A673 (cell line): ENCODE data around the gene PIWIL4. TPM values are rescaled to one million over a fixed set of nuclear protein-coding genes. Genes with fewer than 3 reads are reported as not detected.

Experiments
- BruUV-seq: library from RNA; stranded (reverse); fragments of 400-500 nt; replicated peaks from 2 replicates; lab custom pipeline; 2021; lab: Mats Ljungman, UMichigan
- CTCF ChIA-PET: fragments of 300-600 bp; sonication (Branson Sonifier 250); formaldehyde crosslinking; loops from one replicate; lab custom pipeline; 2022; ENCODE audit warnings: antibody characterized with exemption; lab: Charles Lee
- POLR2A ChIA-PET: fragments of 300-600 bp; sonication (Branson Sonifier 250); formaldehyde crosslinking; loops from one replicate; lab custom pipeline; 2022; ENCODE audit warnings: antibody characterized with exemption; ENCODE audit not compliant: low non-redundant PET; lab: Charles Lee
- DNase-seq: peaks from one replicate; pipeline ENCODE4 v3.0.0-alpha.2; 2015; ENCODE audit warnings: low spot score
- H3K27ac ChIP-seq: fragments of 200-600 bp; sonication (generic); 2 replicates; pipeline ENCODE4 v1.5.1; 2016; ENCODE audit warnings: mixed run types, low read depth, mild to moderate bottlenecking, mixed read lengths, antibody characterized with exemption, low read length; ENCODE audit not compliant: poor library complexity, severe bottlenecking
- H3K27me3 ChIP-seq: fragments of 200-600 bp; sonication (generic); replicated peaks from 2 replicates; pipeline ENCODE4 v1.6.1; 2017; ENCODE audit warnings: mixed run types, low read depth, mild to moderate bottlenecking, mixed read lengths, antibody characterized with exemption, low read length; ENCODE audit not compliant: insufficient read depth, poor library complexity
- H3K36me3 ChIP-seq: fragments of 200-600 bp; sonication (generic); 2 replicates; pipeline ENCODE4 v1.6.1; 2016; ENCODE audit warnings: mixed run types, mild to moderate bottlenecking, mixed read lengths, antibody characterized with exemption, low read length; ENCODE audit not compliant: insufficient read depth, poor library complexity, severe bottlenecking
- H3K4me1 ChIP-seq: fragments of 200-600 bp; sonication (generic); 2 replicates; pipeline ENCODE4 v1.6.1; 2017; ENCODE audit warnings: mixed run types, mild to moderate bottlenecking, mixed read lengths, antibody characterized with exemption, low read length; ENCODE audit not compliant: insufficient read depth, poor library complexity, severe bottlenecking
- H3K4me3 ChIP-seq: fragments of 200-600 bp; sonication (generic); 2 replicates; pipeline ENCODE4 v1.5.1; 2016; ENCODE audit warnings: low read depth, mixed run types, mild to moderate bottlenecking, mixed read lengths, low read length; ENCODE audit not compliant: poor library complexity, severe bottlenecking
- H3K9me3 ChIP-seq: fragments of 200-600 bp; sonication (generic); 2 replicates; pipeline ENCODE4 v1.6.1; 2016; ENCODE audit warnings: mixed run types, low read depth, mild to moderate bottlenecking, mixed read lengths, antibody characterized with exemption, low read length; ENCODE audit not compliant: poor library complexity, severe bottlenecking
- CTCF ChIP-seq: fragments of 300-800, 200-600 bp; sonication (generic); conservative IDR thresholded peaks from 2 replicates; pipeline ENCODE4 v1.5.1; 2017; ENCODE audit warnings: low read depth, mild to moderate bottlenecking, antibody characterized with exemption, low read length, moderate library complexity, mixed read lengths
- EZH2 ChIP-seq: fragments of 200-600 bp; sonication (generic); IDR thresholded peaks from 2 replicates; pipeline ENCODE4 v1.6.1; 2017; ENCODE audit warnings: borderline replicate concordance, low read depth, mild to moderate bottlenecking, mixed read lengths, antibody characterized with exemption, low read length; ENCODE audit not compliant: poor library complexity, severe bottlenecking
- intact Hi-C: fragments of 100-400 bp; cut with micrococcal nuclease; formaldehyde crosslinking; loops from one replicate; pipeline ENCODE4 v1.10.0; 2022; ENCODE audit not compliant: unreplicated experiment
- total RNA-seq: library from RNA; stranded (reverse); gene quantifications from 2 replicates; pipeline ENCODE4 v1.2.3, GENCODE V29; 2021

PIWIL4 gene
- total RNA-seq, 1 experiment from 2014 or later, result 1.6 TPM

GRCh38 chr11:94662065-94662779 lies 95.1 kb downstream of the PIWIL4 start:
- no peaks in the 10 kb centered on the region for H3K27me3 ChIP-seq
- no TSS peak for BruUV-seq
- no peaks in the 10 kb centered on the region for H3K4me1 ChIP-seq
- no peak overlapping the region for H3K27ac ChIP-seq
- intact Hi-C loops, result no loop called here
- H3K4me3 ChIP-seq, result no peak overlapping the region
- TF ChIP-seq EZH2 (no peak), CTCF (no peak)
- ChIA-PET POLR2A (no interaction called here), CTCF (interaction anchor here (0.6 kb wide), 1 partner anchor 79 kb away, joined by 4 read pairs; no protein-coding TSS in a partner anchor)
- no peaks in the 10 kb centered on the region for H3K9me3 ChIP-seq
- H3K36me3 ChIP-seq, result no peaks in the 10 kb centered on the region
- no peak for DNase-seq

GRCh38 chr11:94662846-94663390 lies 95.8 kb downstream of the PIWIL4 start:
- POLR2A ChIA-PET, result no interaction called here
- Histone ChIP-seq H3K36me3 (no peaks in the 10 kb centered on the region), H3K4me1 (no peaks in the 10 kb centered on the region), H3K4me3 (no peak overlapping the region), H3K9me3 (no peaks in the 10 kb centered on the region), H3K27me3 (no peaks in the 10 kb centered on the region), H3K27ac (no peak overlapping the region)
- no TSS peak for BruUV-seq
- CTCF ChIA-PET, result no interaction called here
- TF ChIP-seq EZH2, result no peak
- no peak for TF ChIP-seq CTCF
- no peak for DNase-seq
- intact Hi-C loops, result no loop called here

GRCh38 chr11:94664346-94664745 lies 97.2 kb downstream of the PIWIL4 start:
- Histone ChIP-seq H3K4me1 (no peaks in the 10 kb centered on the region), H3K27ac (no peak overlapping the region), H3K36me3 (no peaks in the 10 kb centered on the region), H3K27me3 (no peaks in the 10 kb centered on the region), H3K4me3 (no peak overlapping the region), H3K9me3 (no peaks in the 10 kb centered on the region)
- no peak for DNase-seq
- intact Hi-C loops, result no loop called here
- ChIA-PET CTCF (no interaction called here), POLR2A (no interaction called here)
- no TSS peak for BruUV-seq
- TF ChIP-seq EZH2, result no peak
- no peak for TF ChIP-seq CTCF
